Subcutaneous adipose tissue (tissue), 4 donors: ENCODE results near the gene AEBP2. TPM values are rescaled to one million over a fixed set of nuclear protein-coding genes. Genes with fewer than 3 reads are reported as not detected.

Source experiments
- CTCF ChIP-seq: fragments of 450-650 bp; IDR thresholded peaks from one replicate; pipeline ENCODE4 v1.5.1; 2016; ENCODE audit warnings: low read depth, mild to moderate bottlenecking, control low read depth, antibody characterized with exemption, moderate library complexity
- total RNA-seq, 4 donors: library from RNA; depleted of rRNA; stranded (reverse); fragments of >200 nt; gene quantifications; one replicate each; pipeline ENCODE4 v1.1.0, GENCODE V29; 2016

Gene AEBP2
- total RNA-seq, 4 donors from 2014 or later, result 35.5 to 46.0 (median 41.7) TPM

- TF ChIP-seq CTCF, result no peak
These were observed 99.8 kb downstream of the AEBP2 start for GRCh38 chr12:19539071-19539470.

- TF ChIP-seq CTCF, result no peak
These were observed 100.5 kb downstream of the AEBP2 start for GRCh38 chr12:19539836-19540235.

GRCh38 chr12:19542606-19543005 lies 103.3 kb downstream of the AEBP2 start:
- no peak for TF ChIP-seq CTCF

GRCh38 chr12:19544353-19544752 lies 105.1 kb downstream of the AEBP2 start:
- TF ChIP-seq CTCF, result no peak

DNA sequence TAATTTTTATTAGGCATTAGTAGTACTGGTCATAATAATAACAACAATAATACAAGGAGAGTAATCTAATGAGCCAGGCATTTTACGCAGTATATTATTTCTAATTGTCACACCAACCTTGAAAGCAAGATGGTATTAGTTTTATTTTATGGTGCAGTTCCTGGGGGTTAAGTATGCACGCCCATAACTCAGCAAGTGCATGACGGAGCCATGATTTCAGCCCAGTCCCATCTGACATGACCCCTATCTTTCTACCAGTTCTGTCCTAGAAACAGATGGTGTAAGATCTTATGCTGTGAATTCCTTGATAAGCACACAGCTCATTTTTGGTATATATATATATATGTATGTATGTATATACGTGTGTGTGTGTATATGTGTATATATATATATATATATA lies 106.0 kb downstream of the AEBP2 start:
- no peak for TF ChIP-seq CTCF

DNA sequence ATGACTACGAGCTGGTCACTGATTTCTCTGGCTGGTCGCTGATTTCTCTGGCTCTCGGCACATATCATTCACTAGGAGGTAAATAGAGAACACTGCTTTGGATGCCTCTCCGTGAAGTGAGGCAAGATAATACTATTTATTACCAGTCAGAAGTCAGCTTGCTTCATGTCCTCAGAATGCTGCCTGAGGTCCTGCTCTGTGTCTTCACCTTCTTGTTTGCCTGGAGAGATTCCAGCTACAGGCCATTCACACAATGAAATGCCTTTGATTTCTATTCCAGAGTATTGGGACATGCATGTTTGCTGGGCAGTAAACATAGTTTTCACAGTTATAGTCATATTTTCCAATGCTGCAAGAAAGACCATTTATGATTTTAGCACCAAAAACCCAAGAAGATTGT lies 106.7 kb downstream of the AEBP2 start:
- no peak for TF ChIP-seq CTCF

DNA sequence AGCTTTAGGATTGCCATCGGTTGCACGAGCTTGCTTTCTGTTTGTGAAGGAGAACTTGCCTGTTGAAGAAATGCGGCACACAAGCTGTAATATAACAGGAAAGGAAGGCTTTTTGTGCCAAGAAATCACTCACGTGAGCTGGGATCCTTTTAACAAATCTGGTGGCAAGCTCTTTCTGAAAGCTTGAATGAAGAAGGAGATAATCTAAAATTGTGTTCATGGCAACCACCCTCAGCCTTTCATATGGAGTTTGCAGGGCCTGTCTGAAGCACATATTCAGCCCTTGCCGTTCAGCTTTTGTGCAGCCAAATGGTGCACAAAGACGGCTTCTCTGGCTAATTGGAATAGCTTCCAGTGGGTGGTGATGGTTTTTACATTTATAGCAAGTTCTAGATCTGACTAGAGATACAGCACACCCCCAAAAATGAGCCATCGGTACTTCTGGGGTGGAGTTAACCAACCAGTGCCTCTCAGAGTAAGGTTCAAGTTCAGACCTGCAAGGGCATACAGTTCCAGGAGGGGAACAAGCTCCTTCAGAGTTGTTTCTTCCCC lies 107.4 kb downstream of the AEBP2 start:
- TF ChIP-seq CTCF, result no peak
